Sigmoid colon (tissue), 3 donors: ENCODE data around the gene CFLAR.

Experiments
- POLR2A ChIP-seq, 2 donors: fragments of 450-650 bp; IDR thresholded peaks; one replicate each; pipeline ENCODE4 v1.6.1; 2016; ENCODE audit warnings: antibody characterized with exemption in 2 of 2, mild to moderate bottlenecking in 2 of 2, moderate library complexity in 2 of 2
- TF ChIP-seq, protein P1 (sequence below), 4 experiments: fragments of 450-650 bp in 3 of 4; fragments of 200-600 bp in 1 of 4; IDR thresholded peaks; one replicate each; pipeline ENCODE4 v1.5.1; 2016 to 2019; ENCODE audit warnings: antibody characterized with exemption in 4 of 4, mild to moderate bottlenecking in 3 of 4, moderate library complexity in 2 of 4

GRCh38 chr2:201204655-201205514 is 88.9 kb downstream of the CFLAR start:
- TF ChIP-seq POLR2A (IDR thresholded peaks at IDR 0.05): no peak
- TF ChIP-seq, protein P1, sequence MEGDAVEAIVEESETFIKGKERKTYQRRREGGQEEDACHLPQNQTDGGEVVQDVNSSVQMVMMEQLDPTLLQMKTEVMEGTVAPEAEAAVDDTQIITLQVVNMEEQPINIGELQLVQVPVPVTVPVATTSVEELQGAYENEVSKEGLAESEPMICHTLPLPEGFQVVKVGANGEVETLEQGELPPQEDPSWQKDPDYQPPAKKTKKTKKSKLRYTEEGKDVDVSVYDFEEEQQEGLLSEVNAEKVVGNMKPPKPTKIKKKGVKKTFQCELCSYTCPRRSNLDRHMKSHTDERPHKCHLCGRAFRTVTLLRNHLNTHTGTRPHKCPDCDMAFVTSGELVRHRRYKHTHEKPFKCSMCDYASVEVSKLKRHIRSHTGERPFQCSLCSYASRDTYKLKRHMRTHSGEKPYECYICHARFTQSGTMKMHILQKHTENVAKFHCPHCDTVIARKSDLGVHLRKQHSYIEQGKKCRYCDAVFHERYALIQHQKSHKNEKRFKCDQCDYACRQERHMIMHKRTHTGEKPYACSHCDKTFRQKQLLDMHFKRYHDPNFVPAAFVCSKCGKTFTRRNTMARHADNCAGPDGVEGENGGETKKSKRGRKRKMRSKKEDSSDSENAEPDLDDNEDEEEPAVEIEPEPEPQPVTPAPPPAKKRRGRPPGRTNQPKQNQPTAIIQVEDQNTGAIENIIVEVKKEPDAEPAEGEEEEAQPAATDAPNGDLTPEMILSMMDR (IDR thresholded peaks at IDR 0.05): no peak
